HepG2 (cell line): ENCODE results near the gene ERFL. TPM values are rescaled to one million over a fixed set of nuclear protein-coding genes. Genes with fewer than 3 reads are reported as not detected.

Source experiments
- ATAC-seq: fragments of 200-7000 bp; cut with Tn5 transposase; 3 replicates; pipeline ENCODE4 v1.9.1; 2020; ENCODE audit warnings: mild to moderate bottlenecking, moderate library complexity
- BruUV-seq: library from RNA; stranded (reverse); fragments of 400-500 nt; replicated peaks from 2 replicates; lab custom pipeline; 2021; lab: Mats Ljungman, UMichigan
- CTCF ChIA-PET: fragments of 300-600 bp; formaldehyde crosslinking; extraction: SDS; loops from one replicate; lab custom pipeline; 2021; ENCODE audit warnings: low total read pairs, inconsistent platforms, low intra/inter-chr PET ratio; lab: Yijun Ruan, JAX
- POLR2A ChIA-PET: fragments of 350-600 bp; sonication (Branson Sonifier 250); formaldehyde crosslinking; loops from one replicate; lab custom pipeline; 2020; ENCODE audit warnings: antibody characterized with exemption, inconsistent platforms; lab: Yijun Ruan, JAX
- DNase-seq: peaks from one replicate; pipeline ENCODE4 v3.0.0-alpha.2; 2015; ENCODE audit warnings: low spot score
- FAIRE-seq: peaks from 3 replicates; lab custom pipeline; 2011; peaks lifted over from hg19 to GRCh38; lab: Jason Lieb, UNC
- H2AFZ ChIP-seq: one replicate; pipeline ENCODE4 v1.6.1; 2011; ENCODE audit warnings: low read length, inconsistent platforms
- H3K27ac ChIP-seq: fragments of 300-600 bp; 3 replicates; pipeline ENCODE4 v1.8.0; 2011; ENCODE audit warnings: mixed run types, mild to moderate bottlenecking, mixed read lengths, low read length, inconsistent platforms; ENCODE audit not compliant: insufficient read depth; ENCODE audit errors: extremely low read length
- H3K27me3 ChIP-seq, 2 experiments: fragments of 200-600 bp in 1 of 2; 2 replicates in 1 of 2; 3 replicates in 1 of 2; pipeline versions ENCODE4 v1.6.0 to v1.8.0; 2011; ENCODE audit warnings: low read length in 2 of 2, mild to moderate bottlenecking in 2 of 2, moderate library complexity in 2 of 2, inconsistent platforms in 1 of 2; ENCODE audit not compliant: insufficient read depth in 2 of 2, control insufficient read depth in 1 of 2
- H3K36me3 ChIP-seq, 2 experiments: fragments of 200-600 bp in 1 of 2; replicated peaks in 1 of 2; 2 replicates in 1 of 2; 3 replicates in 1 of 2; pipeline versions ENCODE4 v1.5.1 to v1.8.0; 2011; ENCODE audit warnings: low read length in 2 of 2, inconsistent platforms in 1 of 2; ENCODE audit not compliant: insufficient read depth in 2 of 2, control insufficient read depth in 1 of 2
- H3K4me1 ChIP-seq: 2 replicates; pipeline ENCODE4 v1.5.1; 2012; ENCODE audit warnings: low read length, inconsistent platforms; ENCODE audit not compliant: insufficient read depth
- H3K4me2 ChIP-seq: 2 replicates; pipeline ENCODE4 v1.6.0; 2011; ENCODE audit warnings: low read depth, low read length, inconsistent platforms
- H3K4me3 ChIP-seq, 3 experiments: fragments of 200-600 bp in 1 of 3; sonication (generic), shearing (Covaris generic) in 1 of 3; replicated peaks in 1 of 3; 2 replicates each; pipeline ENCODE4 v1.5.1; 2011 to 2016; ENCODE audit warnings: low read length in 3 of 3, inconsistent platforms in 2 of 3, low read depth in 2 of 3, mild to moderate bottlenecking in 2 of 3, control low read depth in 1 of 3, mixed read lengths in 1 of 3; ENCODE audit not compliant: insufficient read depth in 1 of 3
- H3K79me2 ChIP-seq: one replicate; pipeline ENCODE4 v1.6.1; 2011; ENCODE audit warnings: low read length, inconsistent platforms; ENCODE audit not compliant: insufficient read depth
- H3K9ac ChIP-seq: 2 replicates; pipeline ENCODE4 v1.6.0; 2011; ENCODE audit warnings: mild to moderate bottlenecking, low read depth, low read length, inconsistent platforms; ENCODE audit not compliant: insufficient read depth
- H3K9me3 ChIP-seq: 2 replicates; pipeline ENCODE4 v1.5.1; 2012; ENCODE audit warnings: mild to moderate bottlenecking, low read length
- H4K20me1 ChIP-seq: 2 replicates; pipeline ENCODE4 v1.6.0; 2011; ENCODE audit warnings: inconsistent platforms, mild to moderate bottlenecking, low read length, moderate library complexity; ENCODE audit not compliant: insufficient read depth
- AGO2 ChIP-seq: fragments of 200-400 bp; formaldehyde crosslinking; optimal IDR thresholded peaks from 2 replicates; pipeline ENCODE3; 2017; ENCODE audit warnings: mild to moderate bottlenecking, low read depth, low read length, moderate library complexity
- BHLHE40 ChIP-seq: IDR thresholded peaks from 2 replicates; pipeline ENCODE4 v1.6.1; 2011; ENCODE audit warnings: low read length, improper control_type of control experiment
- FOXK2 ChIP-seq: fragments of 450-650 bp; IDR thresholded peaks from 2 replicates; pipeline ENCODE4 v1.6.1; 2016
- HNRNPL ChIP-seq: fragments of 200-400 bp; formaldehyde crosslinking; IDR thresholded peaks from 2 replicates; pipeline ENCODE4 v1.6.1; 2017; ENCODE audit warnings: mild to moderate bottlenecking, low read depth, low read length
- KDM3A ChIP-seq: IDR thresholded peaks from 2 replicates; pipeline ENCODE4 v1.6.1; 2018; ENCODE audit warnings: low read depth, missing compliant biosample characterization
- POLR2A ChIP-seq, 2 experiments: IDR thresholded peaks; 2 replicates each; pipeline ENCODE4 v1.6.1; 2011; ENCODE audit warnings: low read depth in 2 of 2, low read length in 2 of 2, mild to moderate bottlenecking in 1 of 2, moderate library complexity in 1 of 2; ENCODE audit not compliant: insufficient read depth in 1 of 2
- POLR2AphosphoS5 ChIP-seq: IDR thresholded peaks from 2 replicates; pipeline ENCODE4 v1.6.1; 2012; ENCODE audit warnings: low read depth, low read length
- RAD21 ChIP-seq: fragments of 450-650 bp; formaldehyde crosslinking; IDR thresholded peaks from 2 replicates; pipeline ENCODE4 v1.5.0; 2020; ENCODE audit warnings: mild to moderate bottlenecking
- RAD51 ChIP-seq: fragments of 450-650 bp; IDR thresholded peaks from 2 replicates; pipeline ENCODE4 v1.6.1; 2016; ENCODE audit warnings: borderline replicate concordance
- RFXAP ChIP-seq: sonication (generic); formaldehyde crosslinking; IDR thresholded peaks from 2 replicates; pipeline ENCODE4 v1.4.0; 2020; ENCODE audit warnings: missing genetic modification reagents, borderline replicate concordance
- ZNF644 ChIP-seq: IDR thresholded peaks from 2 replicates; pipeline ENCODE4 v1.6.1; 2016; ENCODE audit warnings: low read depth
- WGBS: methylation state at CpG from one replicate; pipeline ENCODE4 v1.1.6; 2017; ENCODE audit warnings: low lambda C conversion rate; 5-methylcytosine and 5-hydroxymethylcytosine counted together
- in situ Hi-C: cut with HindIII; loops from 2 replicates; pipeline ENCODE4 v1.10.0; 2017; ENCODE audit warnings: low pct_unique_long_range_greater_than_20kb; ENCODE audit not compliant: extremely low pct_ligation_motif_present
- intact Hi-C: fragments of 100-400 bp; cut with micrococcal nuclease; formaldehyde crosslinking; loops from one replicate; pipeline ENCODE4 v1.10.0; 2022; ENCODE audit not compliant: unreplicated experiment
- polyA plus RNA-seq, 8 experiments: library from polyadenylated mRNA; depleted of rRNA in 3 of 8; stranded (reverse) in 7 of 8; unstranded in 1 of 8; fragments of >200 nt; fragmentation: Illumina TruSeq in 4 of 8; extraction: Trizol in 4 of 8; gene quantifications; 2 replicates each; pipeline versions ENCODE4 v1.2.1 to v1.2.3, GENCODE V29; 2011 to 2016; ENCODE audit warnings: low read depth in 4 of 8, missing spikeins in 1 of 8, mixed read lengths in 1 of 8; ENCODE audit not compliant: insufficient read depth in 1 of 8
- total RNA-seq, 5 experiments: library from RNA; depleted of rRNA; stranded (reverse); fragments of >200 nt; fragmentation: Illumina TruSeq; extraction: Trizol; gene quantifications; 2 replicates each; pipeline ENCODE4 v1.2.3, GENCODE V29; 2016; ENCODE audit warnings: low read depth in 1 of 5
- TF ChIP-seq, protein P1 (sequence below): sonication (generic); formaldehyde crosslinking; IDR thresholded peaks from 2 replicates; pipeline ENCODE4 v1.8.0; 2022; ENCODE audit warnings: missing genetic modification reagents, mild to moderate bottlenecking, borderline replicate concordance
- TF ChIP-seq, protein P2 (sequence below): sonication (generic); formaldehyde crosslinking; IDR thresholded peaks from 2 replicates; pipeline ENCODE4 v1.5.0; 2020; ENCODE audit warnings: missing genetic modification reagents
- TF ChIP-seq, protein P3 (sequence below): sonication (generic); formaldehyde crosslinking; IDR thresholded peaks from 2 replicates; pipeline ENCODE4 v1.4.0; 2020; ENCODE audit warnings: missing genetic modification reagents

Gene ERFL
- total and polyA plus RNA-seq, 2 of the 13 experiments (the other 11 are each of a cell fraction or from before 2014, with no cell fraction given), result not detected

DNA sequence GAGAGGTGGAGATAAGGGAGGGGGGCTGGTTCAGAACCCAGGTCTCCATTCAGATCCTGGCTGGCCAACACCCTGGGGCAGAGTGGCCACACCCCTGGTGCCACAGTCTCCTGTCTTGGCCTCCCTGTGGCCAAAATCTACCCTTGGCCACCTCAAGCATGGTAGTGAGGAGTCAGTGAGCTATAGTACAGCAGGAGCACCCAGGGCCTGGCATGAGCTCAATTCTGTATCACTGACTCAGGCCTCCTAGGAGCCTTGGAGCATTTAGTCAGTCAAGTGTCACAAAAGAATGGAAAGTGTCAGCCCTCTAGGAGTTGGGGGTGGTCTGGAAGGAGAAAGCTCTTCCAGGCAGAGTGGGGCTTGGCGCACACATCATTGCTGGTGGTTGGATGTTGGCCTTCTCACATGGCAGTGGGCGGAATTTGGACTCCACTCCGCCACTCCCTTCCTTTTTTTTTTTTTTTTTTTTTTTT, 57.8 kb downstream of the ERFL start (continued):
- no peak for TF ChIP-seq RFXAP (CRISPR knock-in tag)
- TF ChIP-seq, all 625 proteins: peak for 7

DNA sequence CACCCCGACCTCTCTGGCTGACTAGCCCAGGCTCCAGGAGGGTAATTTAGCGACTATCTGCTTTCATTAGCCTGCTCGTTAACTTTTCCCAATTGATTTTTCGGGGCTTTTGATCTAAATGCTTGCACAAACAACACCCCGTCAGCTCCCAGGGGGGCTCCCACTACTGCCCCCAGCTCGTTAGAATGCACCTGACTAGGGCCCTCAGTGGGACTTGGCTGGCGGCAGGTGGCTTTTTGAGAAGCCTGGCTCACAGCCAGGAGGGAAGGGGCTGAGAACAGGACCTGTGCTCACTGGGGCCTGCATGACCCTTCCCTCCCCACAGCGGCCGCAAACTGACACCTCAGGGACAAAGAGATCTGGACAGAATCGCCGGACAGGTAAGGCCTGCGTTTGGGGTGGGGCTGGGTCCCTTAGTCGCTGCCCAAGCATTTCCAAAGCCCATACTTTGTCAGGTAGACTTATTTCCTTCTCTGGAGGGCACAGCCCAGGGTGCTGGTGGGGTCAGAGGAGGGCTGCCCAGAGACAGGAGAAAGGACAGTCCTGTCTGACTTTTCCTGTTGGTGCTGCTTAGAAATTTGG, 58.8 kb downstream of the ERFL start:
- no peak overlapping the region for H2AFZ ChIP-seq
- CTCF ChIA-PET, result no interaction called here
- H3K4me2 ChIP-seq, result no peak overlapping the region
- intact Hi-C loops (no loop called here), in situ Hi-C loops (no loop called here)
- FAIRE-seq, result no peak
- no peak for ATAC-seq
- WGBS, result 90% methylated on average over 10 of the region's 13 CpGs
- DNase-seq, result no peak
- no peaks in the 10 kb centered on the region for H3K27me3 ChIP-seq
- no peak overlapping the region for H3K4me3 ChIP-seq
- H3K79me2 ChIP-seq, result peaks cover 26% of the 10 kb centered on the region
- POLR2A ChIA-PET, result interaction anchor here (6.9 kb wide), 1 partner anchor 10 kb away, joined by 72 read pairs; the partner anchor contains the start of gene RPS19
- peaks cover 77% of the 10 kb centered on the region for H4K20me1 ChIP-seq
- no peaks in the 10 kb centered on the region for H3K9me3 ChIP-seq
- TF ChIP-seq AGO2 (peak; percentile 82), HNRNPL (0 out of 2 replicates have a peak, but pooled peaks have one; percentile 28), POLR2AphosphoS5 (peak; percentile 43; the same call in 1 of the 2 replicates), POLR2A (IDR thresholded peaks at IDR 0.05; ENCODE audit: insufficient read depth in 1 of 2, low read depth in 2 of 2, low read length in 2 of 2) (peak in 1 of 2 experiments; percentile 43; a peak in 2 of 4 replicates), KDM3A (CRISPR knock-in tag) (no peak)
- no TSS peak for BruUV-seq
- no peak overlapping the region for H3K9ac ChIP-seq
- H3K4me1 ChIP-seq, result peaks cover 55% of the 10 kb centered on the region
- H3K27ac ChIP-seq, result no peak overlapping the region
- peaks cover 23 to 63% of the 10 kb centered on the region in 2 experiments for H3K36me3 ChIP-seq

DNA sequence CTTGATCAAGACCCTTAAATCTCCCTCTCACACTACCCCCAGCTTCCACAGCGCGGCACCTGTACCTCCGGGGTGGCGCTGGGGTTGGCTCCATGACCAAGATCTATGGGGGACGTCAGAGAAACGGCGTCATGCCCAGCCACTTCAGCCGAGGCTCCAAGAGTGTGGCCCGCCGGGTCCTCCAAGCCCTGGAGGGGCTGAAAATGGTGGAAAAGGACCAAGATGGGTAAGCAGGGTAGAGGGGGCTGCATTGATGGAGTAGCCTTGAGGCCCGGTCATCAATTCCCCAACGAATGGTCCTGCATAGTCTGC, 59.3 kb downstream of the ERFL start:
- DNase-seq, result no peak
- ChIA-PET POLR2A (interaction anchor here (6.9 kb wide), 1 partner anchor 9 kb away, joined by 72 read pairs; the partner anchor contains the start of gene RPS19), CTCF (no interaction called here)
- no peak overlapping the region for H3K27ac ChIP-seq
- no peak overlapping the region for H3K4me2 ChIP-seq
- no peak for FAIRE-seq
- H3K9me3 ChIP-seq, result no peaks in the 10 kb centered on the region
- in situ Hi-C loops, result no loop called here
- H4K20me1 ChIP-seq, result peaks cover 82% of the 10 kb centered on the region
- peaks cover 28 to 69% of the 10 kb centered on the region in 2 experiments for H3K36me3 ChIP-seq
- BruUV-seq, result no TSS peak
- H3K4me1 ChIP-seq, result peaks cover 61% of the 10 kb centered on the region
- no peak overlapping the region for H3K9ac ChIP-seq
- ATAC-seq, result no peak
- no peaks in the 10 kb centered on the region for H3K27me3 ChIP-seq
- intact Hi-C loops, result no loop called here
- no peak overlapping the region for H2AFZ ChIP-seq
- peaks cover 31% of the 10 kb centered on the region for H3K79me2 ChIP-seq
- 93% methylated on average over 12 of the region's 12 CpGs for WGBS
- H3K4me3 ChIP-seq, result no peak overlapping the region
- TF ChIP-seq FOXK2 (no peak), RAD21 (CRISPR knock-in tag) (no peak), RAD51 (no peak), BHLHE40 (no peak), ZNF644 (no peak)
- TF ChIP-seq, protein P1, sequence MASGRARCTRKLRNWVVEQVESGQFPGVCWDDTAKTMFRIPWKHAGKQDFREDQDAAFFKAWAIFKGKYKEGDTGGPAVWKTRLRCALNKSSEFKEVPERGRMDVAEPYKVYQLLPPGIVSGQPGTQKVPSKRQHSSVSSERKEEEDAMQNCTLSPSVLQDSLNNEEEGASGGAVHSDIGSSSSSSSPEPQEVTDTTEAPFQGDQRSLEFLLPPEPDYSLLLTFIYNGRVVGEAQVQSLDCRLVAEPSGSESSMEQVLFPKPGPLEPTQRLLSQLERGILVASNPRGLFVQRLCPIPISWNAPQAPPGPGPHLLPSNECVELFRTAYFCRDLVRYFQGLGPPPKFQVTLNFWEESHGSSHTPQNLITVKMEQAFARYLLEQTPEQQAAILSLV (CRISPR knock-in tag), result no peak
- TF ChIP-seq, protein P2, sequence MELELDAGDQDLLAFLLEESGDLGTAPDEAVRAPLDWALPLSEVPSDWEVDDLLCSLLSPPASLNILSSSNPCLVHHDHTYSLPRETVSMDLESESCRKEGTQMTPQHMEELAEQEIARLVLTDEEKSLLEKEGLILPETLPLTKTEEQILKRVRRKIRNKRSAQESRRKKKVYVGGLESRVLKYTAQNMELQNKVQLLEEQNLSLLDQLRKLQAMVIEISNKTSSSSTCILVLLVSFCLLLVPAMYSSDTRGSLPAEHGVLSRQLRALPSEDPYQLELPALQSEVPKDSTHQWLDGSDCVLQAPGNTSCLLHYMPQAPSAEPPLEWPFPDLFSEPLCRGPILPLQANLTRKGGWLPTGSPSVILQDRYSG (CRISPR knock-in tag), result no peak
- TF ChIP-seq, protein P3, sequence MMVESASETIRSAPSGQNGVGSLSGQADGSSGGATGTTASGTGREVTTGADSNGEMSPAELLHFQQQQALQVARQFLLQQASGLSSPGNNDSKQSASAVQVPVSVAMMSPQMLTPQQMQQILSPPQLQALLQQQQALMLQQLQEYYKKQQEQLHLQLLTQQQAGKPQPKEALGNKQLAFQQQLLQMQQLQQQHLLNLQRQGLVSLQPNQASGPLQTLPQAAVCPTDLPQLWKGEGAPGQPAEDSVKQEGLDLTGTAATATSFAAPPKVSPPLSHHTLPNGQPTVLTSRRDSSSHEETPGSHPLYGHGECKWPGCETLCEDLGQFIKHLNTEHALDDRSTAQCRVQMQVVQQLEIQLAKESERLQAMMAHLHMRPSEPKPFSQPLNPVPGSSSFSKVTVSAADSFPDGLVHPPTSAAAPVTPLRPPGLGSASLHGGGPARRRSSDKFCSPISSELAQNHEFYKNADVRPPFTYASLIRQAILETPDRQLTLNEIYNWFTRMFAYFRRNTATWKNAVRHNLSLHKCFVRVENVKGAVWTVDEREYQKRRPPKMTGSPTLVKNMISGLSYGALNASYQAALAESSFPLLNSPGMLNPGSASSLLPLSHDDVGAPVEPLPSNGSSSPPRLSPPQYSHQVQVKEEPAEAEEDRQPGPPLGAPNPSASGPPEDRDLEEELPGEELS (CRISPR knock-in tag), result no peak
